KMS-11 (cell line): ENCODE results near the gene BMP5.

Experiments
- H2AFZ ChIP-seq: fragments of 200-600 bp; sonication (generic); 2 replicates; pipeline ENCODE4 v1.6.1; 2016; ENCODE audit warnings: antibody characterized with exemption, mixed run types, low read depth
- H3K27ac ChIP-seq: fragments of 200-600 bp; sonication (generic); 2 replicates; pipeline ENCODE4 v1.6.1; 2016; ENCODE audit warnings: mild to moderate bottlenecking, mixed run types
- H3K27me3 ChIP-seq: fragments of 200-600 bp; sonication (generic); 2 replicates; pipeline ENCODE4 v1.6.1; 2017; ENCODE audit warnings: mild to moderate bottlenecking, low read depth, mixed run types, moderate library complexity; ENCODE audit not compliant: insufficient read depth
- H3K36me3 ChIP-seq: fragments of 200-600 bp; sonication (generic); 2 replicates; pipeline ENCODE4 v1.6.1; 2017; ENCODE audit warnings: mild to moderate bottlenecking, mixed run types; ENCODE audit not compliant: insufficient read depth
- H3K4me1 ChIP-seq: fragments of 200-600 bp; sonication (generic); 2 replicates; pipeline ENCODE4 v1.6.1; 2016; ENCODE audit warnings: mild to moderate bottlenecking, low read depth, mixed run types; ENCODE audit not compliant: poor library complexity, severe bottlenecking
- H3K4me2 ChIP-seq: fragments of 200-600 bp; sonication (generic); 2 replicates; pipeline ENCODE4 v1.7.0; 2016; ENCODE audit warnings: mild to moderate bottlenecking, mixed run types
- H3K4me3 ChIP-seq: fragments of 200-600 bp; sonication (generic); IDR thresholded peaks from 2 replicates; pipeline ENCODE4 v1.6.1; 2017; ENCODE audit warnings: low read depth, low read length, mixed read lengths; ENCODE audit not compliant: insufficient read depth
- H3K79me2 ChIP-seq: fragments of 200-600 bp; sonication (generic); 2 replicates; pipeline ENCODE4 v1.6.1; 2016; ENCODE audit warnings: low read depth, mixed run types; ENCODE audit not compliant: insufficient read depth
- H3K9ac ChIP-seq: fragments of 200-600 bp; sonication (generic); 2 replicates; pipeline ENCODE4 v1.6.1; 2016; ENCODE audit warnings: mild to moderate bottlenecking, mixed run types
- H4K20me1 ChIP-seq: fragments of 200-600 bp; sonication (generic); 2 replicates; pipeline ENCODE4 v1.6.1; 2016; ENCODE audit warnings: mild to moderate bottlenecking, mixed run types; ENCODE audit not compliant: insufficient read depth
- TF ChIP-seq, protein P1 (sequence below): fragments of 200-600 bp; sonication (generic); conservative IDR thresholded peaks from 2 replicates; pipeline ENCODE4 v1.6.1; 2017; ENCODE audit warnings: low read depth, mild to moderate bottlenecking, antibody characterized with exemption, low read length, moderate library complexity, mixed read lengths

BMP5 gene

DNA sequence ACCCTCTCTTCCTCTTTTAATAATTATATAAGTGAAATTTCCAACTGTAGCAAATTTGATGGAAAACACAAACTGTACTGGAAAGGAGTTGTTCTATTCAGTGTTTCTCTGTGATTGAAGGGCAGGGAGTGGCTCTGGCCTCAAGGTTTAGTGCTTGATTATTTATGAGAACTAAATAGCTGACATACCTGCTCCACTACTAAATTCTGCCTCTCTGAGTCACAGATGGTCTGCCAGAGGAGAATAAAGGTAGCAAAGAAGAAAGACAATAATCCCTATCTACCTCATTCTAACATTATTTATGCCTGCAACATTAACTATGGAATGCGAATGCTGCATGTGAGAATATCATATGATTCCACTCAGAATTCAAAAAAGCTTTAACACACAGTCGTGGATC is 9.3 kb downstream of the BMP5 start:
- Histone ChIP-seq H3K27me3 (no peaks in the 10 kb centered on the region), H3K4me1 (peaks cover 29% of the 10 kb centered on the region), H2AFZ (no peak overlapping the region), H3K27ac (no peak overlapping the region), H3K4me3 (no peak overlapping the region), H4K20me1 (no peaks in the 10 kb centered on the region), H3K36me3 (no peaks in the 10 kb centered on the region), H3K9ac (no peak overlapping the region), H3K79me2 (no peaks in the 10 kb centered on the region), H3K4me2 (no peak overlapping the region)
- TF ChIP-seq, protein P1, sequence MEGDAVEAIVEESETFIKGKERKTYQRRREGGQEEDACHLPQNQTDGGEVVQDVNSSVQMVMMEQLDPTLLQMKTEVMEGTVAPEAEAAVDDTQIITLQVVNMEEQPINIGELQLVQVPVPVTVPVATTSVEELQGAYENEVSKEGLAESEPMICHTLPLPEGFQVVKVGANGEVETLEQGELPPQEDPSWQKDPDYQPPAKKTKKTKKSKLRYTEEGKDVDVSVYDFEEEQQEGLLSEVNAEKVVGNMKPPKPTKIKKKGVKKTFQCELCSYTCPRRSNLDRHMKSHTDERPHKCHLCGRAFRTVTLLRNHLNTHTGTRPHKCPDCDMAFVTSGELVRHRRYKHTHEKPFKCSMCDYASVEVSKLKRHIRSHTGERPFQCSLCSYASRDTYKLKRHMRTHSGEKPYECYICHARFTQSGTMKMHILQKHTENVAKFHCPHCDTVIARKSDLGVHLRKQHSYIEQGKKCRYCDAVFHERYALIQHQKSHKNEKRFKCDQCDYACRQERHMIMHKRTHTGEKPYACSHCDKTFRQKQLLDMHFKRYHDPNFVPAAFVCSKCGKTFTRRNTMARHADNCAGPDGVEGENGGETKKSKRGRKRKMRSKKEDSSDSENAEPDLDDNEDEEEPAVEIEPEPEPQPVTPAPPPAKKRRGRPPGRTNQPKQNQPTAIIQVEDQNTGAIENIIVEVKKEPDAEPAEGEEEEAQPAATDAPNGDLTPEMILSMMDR: no peak

DNA sequence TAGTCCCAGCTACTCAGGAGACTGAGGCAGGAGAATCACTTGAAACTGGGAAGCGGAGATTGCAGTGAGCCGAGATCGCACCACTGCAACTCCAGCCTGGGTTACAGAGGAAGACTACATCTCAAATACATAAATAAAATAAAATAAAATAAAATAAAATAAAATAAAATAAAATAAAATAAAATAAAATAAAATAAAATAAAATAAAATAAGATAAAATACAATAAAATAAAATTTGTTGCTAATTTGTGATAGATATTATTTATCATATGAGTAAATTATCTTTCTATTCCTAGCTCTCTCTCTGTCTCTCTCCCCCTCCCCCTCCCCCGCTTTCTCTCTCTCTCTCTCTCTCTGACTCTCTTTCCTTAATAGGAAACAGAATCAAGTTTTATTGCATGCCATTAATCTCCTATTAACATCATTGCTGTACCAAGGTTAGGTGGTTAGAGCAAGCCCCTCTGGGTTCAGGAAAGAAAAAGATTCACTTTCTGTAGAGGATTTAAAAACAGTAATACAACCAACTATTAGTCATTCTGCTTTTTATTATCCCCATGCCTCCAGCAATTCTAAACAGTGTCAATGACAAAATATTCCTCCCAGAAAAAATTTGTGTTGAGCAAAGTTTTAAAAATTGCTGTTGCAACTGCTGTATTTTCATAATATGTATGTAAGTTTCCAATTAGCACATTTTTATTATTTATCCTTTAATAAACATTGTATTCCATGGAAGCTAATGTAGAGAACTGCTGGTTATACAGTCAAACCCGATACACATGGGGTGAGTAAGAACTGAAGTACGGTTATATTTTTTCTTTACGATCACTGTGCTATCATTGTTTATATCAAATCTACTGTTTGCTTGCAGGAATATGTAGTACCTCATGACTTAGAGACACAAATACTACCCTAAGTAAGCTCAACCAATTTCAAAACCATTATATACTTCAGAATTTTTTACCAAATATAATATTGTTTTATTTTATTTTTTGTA is 22.1 kb downstream of the BMP5 start:
- H3K9ac ChIP-seq: no peak overlapping the region
- no peaks in the 10 kb centered on the region for H4K20me1 ChIP-seq
- no peaks in the 10 kb centered on the region for H3K4me1 ChIP-seq
- TF ChIP-seq, protein P1: no peak
- H3K27ac ChIP-seq: no peak overlapping the region
- no peak overlapping the region for H2AFZ ChIP-seq
- no peaks in the 10 kb centered on the region for H3K27me3 ChIP-seq
- H3K4me3 ChIP-seq: no peak overlapping the region
- H3K36me3 ChIP-seq: no peaks in the 10 kb centered on the region
- no peaks in the 10 kb centered on the region for H3K79me2 ChIP-seq
- no peak overlapping the region for H3K4me2 ChIP-seq

DNA sequence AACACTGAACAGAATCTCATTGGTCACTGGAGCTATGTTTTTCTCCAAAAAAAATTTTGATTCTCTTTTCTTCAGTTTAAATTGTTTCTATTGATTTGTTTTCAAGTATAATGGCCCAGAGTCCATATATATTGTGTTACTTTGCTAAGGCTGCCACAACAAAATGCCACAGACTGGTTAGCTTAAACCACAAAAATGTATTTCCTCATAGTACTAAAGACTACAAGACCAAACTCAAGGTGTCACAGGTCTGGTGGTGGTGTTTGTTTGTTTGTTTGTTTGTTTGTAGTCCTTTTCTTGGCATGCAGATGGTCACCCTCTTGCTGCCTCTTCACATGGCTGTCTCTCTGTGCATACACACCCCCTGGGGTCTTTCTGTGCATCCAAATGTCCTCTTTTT is 34.0 kb downstream of the BMP5 start:
- Histone ChIP-seq H3K27ac (no peak overlapping the region), H3K9ac (no peak overlapping the region), H3K4me2 (no peak overlapping the region), H4K20me1 (no peaks in the 10 kb centered on the region), H3K27me3 (no peaks in the 10 kb centered on the region), H2AFZ (no peak overlapping the region), H3K36me3 (no peaks in the 10 kb centered on the region), H3K4me3 (no peak overlapping the region), H3K4me1 (peaks cover 12% of the 10 kb centered on the region), H3K79me2 (no peaks in the 10 kb centered on the region)
- TF ChIP-seq, protein P1: no peak

DNA sequence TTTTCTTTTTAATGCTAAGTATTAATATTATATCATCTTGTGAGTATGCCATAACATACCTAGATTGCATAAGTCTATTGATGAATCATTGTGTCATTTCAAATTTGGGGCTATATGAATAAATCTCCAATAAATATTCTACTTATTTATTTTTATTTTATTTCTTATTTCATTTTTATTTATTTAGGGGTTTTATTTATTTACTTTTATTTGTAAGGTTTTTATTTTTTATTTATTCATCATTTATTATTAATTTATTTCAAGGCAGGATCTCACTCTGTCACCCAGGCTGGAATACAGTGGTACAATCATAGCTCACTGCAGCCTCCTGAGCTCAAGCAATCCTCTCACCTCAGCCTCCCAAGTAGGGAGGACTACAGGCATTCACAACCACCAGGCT is 36.3 kb downstream of the BMP5 start:
- H2AFZ ChIP-seq: no peak overlapping the region
- no peaks in the 10 kb centered on the region for H3K36me3 ChIP-seq
- H3K27ac ChIP-seq: no peak overlapping the region
- peaks cover 12% of the 10 kb centered on the region for H3K4me1 ChIP-seq
- no peak overlapping the region for H3K9ac ChIP-seq
- no peak overlapping the region for H3K4me3 ChIP-seq
- TF ChIP-seq, protein P1: no peak
- H3K4me2 ChIP-seq: no peak overlapping the region
- no peaks in the 10 kb centered on the region for H4K20me1 ChIP-seq
- no peaks in the 10 kb centered on the region for H3K79me2 ChIP-seq
- H3K27me3 ChIP-seq: no peaks in the 10 kb centered on the region
